ENCODE data around the gene ABITRAM. TPM values are rescaled to one million over a fixed set of nuclear protein-coding genes. Genes with fewer than 3 reads are reported as not detected.
"Not testable (repeated sequence)": the region's sequence is repeated elsewhere in the genome, so short reads cannot be mapped to it uniquely, and the experiment has no call there.

Gene ABITRAM, protein sequence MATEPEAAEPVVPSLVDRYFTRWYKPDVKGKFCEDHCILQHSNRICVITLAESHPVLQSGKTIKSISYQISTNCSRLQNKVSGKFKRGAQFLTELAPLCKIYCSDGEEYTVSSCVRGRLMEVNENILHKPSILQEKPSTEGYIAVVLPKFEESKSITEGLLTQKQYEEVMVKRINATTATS
- total RNA-seq, result 6.8 and 7.8 TPM in 2 replicates

DNA sequence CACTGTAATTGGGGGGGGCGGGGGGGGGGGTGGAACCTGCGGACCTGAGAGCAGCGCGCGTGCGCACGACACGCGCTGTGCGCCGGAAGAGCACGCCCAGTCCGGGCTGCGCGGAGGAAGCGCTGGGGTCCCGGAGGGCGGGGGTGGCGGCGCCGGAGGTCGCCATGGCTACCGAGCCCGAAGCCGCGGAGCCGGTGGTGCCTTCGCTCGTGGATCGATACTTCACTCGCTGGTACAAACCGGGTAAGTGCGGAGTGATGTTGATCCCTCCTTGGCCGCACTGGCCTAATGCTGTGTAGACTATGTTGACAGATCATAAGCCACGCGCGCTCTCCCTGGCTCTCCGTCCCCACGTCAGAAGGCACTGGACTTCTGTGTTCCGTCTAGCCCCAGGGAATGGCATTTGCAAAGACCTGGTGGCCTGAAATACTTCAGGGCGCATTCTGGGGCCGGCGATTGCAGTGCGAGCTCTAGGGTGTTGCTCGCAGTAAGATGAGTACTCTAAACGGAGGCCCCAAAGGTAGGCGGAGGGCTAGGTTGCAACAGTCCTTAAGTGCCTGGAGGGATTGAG, at the start of gene ABITRAM:
ABITRAM (plus strand) TSS at position 78 of the 571 bp plus-strand sequence; CDS start at position 165, 87 bp downstream.
- peak; percentile 64 for DNase-seq (ENCODE audit: low read depth)

DNA sequence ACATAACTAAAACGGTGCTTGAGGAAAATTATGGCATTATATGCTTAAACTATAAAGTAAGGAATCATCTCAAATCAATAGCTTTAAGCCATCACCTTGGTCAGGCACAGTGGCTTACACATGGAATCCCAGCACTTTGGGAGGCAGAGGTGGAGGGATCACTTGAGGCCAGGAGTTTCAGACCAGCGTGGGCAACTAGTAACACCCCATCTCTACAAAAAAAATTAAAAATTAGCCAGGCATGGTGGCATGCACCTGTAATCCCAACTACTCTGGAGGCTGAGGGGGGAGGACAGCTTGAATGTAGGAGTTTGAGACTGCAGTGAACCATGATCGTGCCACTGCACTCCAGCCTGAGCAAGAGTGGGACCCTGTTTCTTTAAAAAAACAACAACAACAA, 49.5 kb upstream of the ABITRAM start:
- DNase-seq (ENCODE audit: low read depth), result no peak

DNA sequence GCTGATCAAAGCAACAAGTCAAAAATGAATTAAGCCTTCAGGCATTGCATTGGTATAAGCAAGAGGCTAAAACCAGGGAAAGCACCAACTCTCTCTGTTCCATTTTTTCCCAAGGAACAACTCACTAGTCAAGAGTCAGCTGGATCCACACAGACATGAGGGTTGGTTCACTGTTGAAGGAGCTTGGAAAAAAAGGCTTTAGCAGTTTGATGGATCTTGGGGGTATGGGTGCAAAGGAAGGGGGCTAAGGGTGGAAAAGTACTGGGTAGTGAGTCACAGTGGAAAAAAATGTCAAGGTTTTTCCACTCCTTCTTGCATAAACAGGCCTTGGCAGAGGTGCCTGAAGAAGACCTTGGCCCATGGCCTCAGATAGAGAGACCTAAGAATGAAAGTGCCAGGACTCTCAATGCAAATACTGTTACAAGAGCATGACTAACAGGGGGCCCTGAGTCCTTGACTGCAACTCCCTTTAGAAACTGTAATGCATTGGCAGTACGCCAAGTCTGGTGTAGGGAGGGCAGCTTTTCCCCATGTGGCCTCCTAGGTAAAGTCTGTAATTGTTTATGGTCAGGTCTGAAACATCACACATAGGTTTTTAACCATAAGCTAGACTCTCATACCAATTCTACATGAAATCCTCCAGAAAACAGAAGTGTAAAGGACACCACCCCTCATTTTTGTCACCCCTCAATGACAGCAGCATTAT, 48.4 kb upstream of the ABITRAM start:
- peak; percentile 90 for DNase-seq (ENCODE audit: low read depth)

DNA sequence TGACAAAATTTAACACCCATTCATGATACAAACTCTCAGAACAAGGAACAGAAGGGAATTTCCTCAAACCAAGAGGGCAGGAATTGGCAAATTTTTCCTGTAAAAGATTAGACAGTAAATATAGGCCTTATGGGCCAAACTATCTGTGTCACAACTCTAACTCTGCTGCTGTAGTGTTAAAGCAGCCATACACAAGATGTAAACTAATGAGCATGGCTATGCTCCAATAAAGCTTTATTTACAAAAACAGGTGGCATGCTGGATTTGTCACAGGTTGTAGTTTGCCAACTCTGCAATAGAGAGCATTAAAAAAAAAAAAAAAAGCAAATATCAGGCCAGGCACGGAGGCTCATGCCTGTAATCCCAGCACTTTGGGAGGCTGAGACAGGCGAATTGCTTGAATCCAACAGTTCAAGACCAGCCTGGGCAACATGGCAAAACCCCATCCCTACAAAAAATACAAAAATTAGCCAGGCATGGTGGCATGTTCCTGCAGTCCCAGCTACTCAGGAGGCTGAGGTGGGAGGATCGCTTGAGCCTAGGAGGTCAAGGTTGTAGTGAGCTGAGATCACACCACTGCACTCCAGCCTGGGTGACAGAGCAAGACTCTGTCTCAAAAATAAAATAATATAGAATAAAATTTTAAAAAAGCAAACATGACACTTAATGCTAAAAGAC, 47.5 kb upstream of the ABITRAM start:
- DNase-seq (ENCODE audit: low read depth), result peak; percentile 2

DNA sequence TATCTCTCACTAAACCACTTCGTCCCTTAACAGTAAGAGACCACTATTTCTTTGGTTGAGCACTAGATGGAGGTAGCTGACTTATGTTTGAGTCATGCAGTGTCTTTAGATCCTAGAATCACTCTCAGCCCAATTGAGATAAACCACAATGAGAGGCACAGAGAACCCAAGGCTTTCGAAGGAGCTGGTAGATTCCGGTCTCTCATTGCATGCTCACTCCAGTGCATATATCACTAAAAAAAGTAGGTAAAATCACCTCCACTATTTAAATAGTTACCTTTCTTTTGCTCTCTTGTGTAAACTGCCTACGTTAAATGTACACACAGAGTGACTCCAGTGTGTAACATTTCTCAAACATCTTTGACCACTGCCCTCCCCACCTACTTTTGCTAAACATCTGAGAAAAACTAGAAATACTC, 44.5 kb upstream of the ABITRAM start:
- DNase-seq (ENCODE audit: low read depth), result peak; percentile 33

DNA sequence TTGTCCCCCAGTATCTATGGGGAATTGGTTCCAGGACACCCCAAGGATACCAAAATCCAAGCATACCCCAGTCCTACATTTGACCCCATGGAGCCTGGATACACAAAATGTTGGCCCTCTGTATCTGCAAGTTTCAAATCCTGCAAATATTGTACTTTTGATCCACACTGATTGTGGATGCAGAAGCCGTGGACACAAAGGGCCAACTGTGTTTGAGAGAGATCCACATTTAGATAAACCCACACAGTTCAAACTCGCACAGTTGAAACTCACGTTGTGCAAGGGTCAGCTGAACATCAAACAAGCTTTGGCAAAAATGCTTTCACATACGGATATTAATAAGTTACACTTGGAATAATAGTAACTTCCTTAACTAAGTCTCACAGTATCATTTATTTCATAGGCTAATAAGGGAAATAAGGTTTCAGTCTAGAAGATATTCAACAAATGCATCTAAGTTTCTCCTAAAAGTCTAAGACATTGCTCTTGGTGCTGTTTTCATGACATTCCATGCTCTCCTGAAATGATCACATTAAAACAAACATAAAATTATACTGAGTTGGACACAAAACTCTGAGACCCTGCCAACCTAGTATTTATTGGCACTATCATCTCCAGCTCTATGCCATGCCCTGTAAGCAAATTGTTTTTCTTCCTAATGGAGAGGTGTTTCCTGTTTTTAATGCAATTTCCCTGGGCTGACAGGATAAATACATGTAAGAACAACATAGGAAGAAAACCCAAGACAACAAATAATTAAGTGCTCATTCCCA, 39.8 kb upstream of the ABITRAM start:
- DNase-seq (ENCODE audit: low read depth), result no peak

DNA sequence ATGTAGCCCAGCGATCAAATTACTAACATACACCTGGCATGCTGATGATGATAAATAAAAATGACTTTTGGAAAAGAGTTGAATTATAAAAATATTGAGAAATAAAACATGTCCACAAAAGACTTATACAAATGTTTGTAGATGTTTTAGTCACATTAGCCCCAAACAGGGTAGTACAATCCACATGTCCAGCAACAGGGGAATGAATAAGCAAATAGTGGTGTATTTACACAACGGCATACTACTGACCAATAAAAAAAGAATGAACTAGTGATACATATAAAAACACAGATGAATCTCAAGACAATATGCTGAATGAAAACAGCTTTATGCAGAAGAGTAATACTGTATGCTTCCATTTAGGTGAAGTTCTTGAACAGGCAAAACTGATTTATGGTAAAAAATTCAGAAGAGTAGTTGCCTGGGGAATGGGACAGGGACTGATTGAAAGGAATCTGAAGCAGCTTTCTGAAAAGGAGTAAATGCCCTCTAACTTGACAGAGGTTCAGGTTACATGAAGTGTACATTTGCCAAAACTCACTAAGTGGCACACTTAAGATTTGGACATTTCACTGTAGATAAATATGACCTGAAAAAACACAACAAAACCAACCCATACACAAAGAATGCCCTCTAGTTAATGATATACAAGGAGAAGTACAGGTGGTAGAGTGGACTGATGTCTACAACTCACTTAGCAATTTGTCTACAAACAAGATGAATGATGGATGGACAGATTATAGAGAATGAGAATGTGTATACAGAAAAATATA, 36.7 kb upstream of the ABITRAM start:
- DNase-seq (ENCODE audit: low read depth), result no peak

DNA sequence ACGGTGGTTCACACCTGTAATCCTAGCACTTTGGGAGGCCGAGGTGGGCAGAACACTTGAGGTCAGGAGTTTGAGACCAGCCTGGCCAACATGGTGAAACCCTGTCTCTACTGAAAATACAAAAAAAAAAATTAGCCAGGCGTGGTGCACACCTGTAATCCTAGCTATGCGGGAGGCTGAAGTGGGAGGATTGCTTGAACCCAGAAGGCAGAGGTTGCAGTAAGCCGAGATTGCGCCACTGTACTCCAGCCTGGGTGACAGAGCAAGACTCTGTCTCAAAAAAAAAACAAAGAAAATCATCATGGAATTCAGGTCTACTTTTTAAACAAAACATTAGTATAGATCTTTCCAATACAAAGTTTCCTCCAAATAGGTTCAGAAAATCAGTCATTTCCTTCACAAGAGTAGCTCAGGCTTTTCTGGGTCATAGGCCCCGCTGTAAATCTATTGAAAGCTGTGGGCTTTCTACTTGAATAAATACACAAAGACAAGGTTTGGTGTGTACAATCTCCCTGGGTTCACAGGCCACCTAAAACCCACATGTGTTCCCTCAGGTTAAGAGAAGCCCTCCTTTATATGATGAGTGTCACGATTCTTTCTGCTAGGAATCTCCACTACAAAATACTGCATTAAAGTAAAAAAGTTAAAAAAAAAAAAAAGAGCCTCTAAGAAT, 35.0 kb upstream of the ABITRAM start:
- DNase-seq (ENCODE audit: low read depth), result not testable (repeated sequence)

DNA sequence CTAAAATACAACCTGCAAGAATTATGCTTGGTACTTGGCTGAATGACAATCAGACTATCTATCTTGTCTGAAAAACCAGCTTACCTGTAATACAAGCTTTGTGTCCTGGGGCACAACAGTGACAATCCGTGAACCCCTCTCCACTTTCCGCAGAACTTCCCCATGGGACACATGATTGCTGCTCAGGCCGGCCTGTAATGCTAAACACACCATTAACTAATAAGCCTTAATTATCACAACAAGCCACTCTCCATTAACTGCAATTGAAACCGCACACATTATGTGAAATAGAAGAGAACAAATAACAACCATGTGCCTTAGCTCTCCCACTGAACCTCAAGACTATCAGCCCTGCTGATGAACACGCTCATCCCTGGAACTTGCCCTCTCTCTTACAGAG, 34.0 kb upstream of the ABITRAM start:
- DNase-seq (ENCODE audit: low read depth), result no peak

DNA sequence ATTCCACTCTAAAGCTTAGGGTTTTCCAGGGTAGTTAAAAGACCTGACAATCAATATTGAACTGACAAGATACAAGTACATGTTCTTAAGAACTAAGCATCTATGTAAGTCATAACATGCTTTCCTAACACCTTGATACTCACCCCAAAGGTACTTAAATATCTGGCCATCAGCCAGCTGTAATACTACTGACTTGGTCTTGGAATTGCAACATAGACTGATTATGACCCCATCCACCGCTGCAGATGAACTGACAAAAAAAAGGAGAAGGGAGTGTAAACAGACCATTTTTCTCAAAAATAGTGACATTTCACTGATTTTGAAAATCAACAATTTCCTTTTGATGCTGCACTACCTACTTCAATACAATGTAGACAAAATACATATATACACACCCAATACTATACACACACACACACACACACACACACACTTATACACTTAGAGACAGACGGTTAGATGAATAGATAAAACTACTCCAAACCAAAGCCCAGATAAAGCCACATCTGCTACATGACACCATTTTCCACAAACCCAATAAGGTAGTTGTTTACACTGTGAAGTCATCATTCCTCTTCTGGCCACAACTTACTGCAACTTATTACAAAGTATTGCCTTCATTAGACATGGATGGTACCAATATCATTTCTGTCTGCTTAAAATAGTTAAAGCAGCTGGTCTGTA, 30.6 kb upstream of the ABITRAM start:
- DNase-seq (ENCODE audit: low read depth), result no peak

DNA sequence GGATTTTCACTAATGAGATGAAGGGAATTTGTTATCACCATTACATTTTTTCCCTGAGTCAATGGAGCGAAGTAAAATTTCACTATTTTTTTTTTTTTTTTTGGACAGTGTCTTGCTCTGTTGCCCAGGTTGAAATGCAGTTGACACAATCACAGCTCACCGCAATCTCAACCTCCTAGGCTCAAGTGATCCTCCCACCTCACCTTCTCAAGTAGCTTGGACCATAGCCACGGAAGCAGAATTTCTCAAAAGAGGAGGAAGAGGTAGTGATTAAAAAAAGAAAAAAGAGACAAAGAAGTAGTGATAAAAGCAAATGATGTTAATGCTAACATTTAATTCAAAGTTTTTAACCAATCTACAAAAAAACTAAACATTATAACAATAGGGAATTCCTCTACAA, 30.0 kb upstream of the ABITRAM start:
- no peak for DNase-seq (ENCODE audit: low read depth)

DNA sequence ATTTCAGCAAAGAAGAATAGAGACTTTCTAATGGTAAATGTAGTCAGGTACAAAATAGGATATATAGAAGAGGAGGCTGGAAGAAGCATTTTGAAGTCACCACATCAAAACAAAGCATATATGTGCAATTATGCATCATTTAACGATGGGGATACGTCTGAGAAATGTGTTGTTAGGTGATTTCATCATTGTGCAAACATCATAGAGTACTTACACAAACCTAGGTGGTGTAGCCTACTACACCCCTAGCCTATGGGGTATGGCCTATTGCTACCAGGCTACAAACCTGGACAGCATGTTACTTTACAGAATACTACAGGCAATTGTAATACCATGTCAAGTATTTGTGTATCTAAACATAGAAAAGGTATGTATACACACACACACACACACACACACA, 28.7 kb upstream of the ABITRAM start:
- no peak for DNase-seq (ENCODE audit: low read depth)

DNA sequence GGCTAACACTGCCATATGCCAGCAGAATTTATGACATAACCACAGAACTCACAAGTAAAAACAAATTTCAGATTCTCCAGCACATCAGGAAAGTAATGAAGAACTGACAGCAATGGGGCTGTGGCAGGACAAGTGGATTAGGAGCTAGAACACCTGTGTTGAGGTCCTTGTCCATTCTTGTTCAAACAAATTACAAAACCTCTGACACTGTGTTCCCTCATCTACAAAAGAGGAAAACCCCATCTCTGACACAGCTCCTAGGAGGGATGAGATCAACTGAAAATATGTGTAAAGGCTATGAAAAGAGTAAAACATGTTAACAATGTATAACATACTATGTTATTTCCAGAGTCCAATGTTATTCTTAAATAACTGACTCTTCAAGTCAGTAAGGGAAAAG, 23.8 kb upstream of the ABITRAM start:
- no peak for DNase-seq (ENCODE audit: low read depth)

DNA sequence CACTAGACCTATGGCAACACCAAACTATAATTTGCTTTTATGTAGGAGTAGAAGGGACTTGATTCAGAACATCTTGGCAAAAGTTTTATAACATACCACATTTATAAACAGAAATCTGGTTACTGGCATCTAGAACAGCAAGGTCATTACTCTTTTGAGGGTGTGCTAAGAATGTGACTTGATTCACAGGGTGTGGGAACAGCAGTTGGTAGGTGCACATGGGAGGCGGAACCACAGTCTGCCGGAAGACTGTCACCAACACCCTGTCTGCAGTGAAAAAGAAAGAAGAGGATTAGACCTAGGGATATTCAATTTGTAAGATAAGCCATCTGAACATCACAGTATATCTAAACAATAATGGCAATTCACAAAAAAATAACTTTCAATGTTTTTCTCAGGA, 23.3 kb upstream of the ABITRAM start:
- DNase-seq (ENCODE audit: low read depth), result no peak

DNA sequence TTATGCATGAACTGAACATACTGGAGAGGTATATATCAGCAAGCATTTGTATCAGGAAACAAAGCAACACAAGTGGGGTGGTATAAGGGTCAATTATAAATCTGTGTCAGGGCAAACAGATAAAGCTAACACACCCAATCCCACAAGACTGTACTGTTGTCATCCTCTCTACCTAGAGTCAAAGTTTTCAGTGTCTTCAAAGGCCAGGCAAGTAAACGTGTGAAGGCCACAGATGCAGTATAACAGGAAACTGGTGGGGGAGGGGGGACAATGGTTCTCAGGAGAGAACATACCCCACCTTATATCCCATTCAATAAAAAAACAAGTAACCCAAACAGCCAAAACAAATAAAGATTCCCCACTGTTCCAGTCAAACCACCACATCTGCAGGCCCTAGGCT, 22.4 kb upstream of the ABITRAM start:
- no peak for DNase-seq (ENCODE audit: low read depth)

DNA sequence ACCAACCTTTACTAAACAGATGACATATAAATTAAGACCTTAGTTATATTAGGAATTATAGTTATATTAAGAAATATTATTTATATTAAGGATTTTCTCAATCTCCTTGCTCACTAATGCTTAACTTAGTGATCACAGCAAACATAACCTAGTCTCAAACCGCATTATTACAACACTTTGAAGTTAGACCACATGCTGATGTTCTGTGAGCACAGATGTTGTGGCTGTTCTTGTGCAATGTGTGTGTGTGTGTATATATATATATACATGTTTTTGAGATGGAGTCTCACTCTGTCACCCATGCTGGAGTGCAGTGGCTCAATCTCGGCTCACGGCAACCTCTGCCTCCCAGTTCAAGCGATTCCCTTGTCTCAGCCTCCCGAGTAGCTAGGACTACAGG, 20.8 kb upstream of the ABITRAM start:
- no peak for DNase-seq (ENCODE audit: low read depth)

DNA sequence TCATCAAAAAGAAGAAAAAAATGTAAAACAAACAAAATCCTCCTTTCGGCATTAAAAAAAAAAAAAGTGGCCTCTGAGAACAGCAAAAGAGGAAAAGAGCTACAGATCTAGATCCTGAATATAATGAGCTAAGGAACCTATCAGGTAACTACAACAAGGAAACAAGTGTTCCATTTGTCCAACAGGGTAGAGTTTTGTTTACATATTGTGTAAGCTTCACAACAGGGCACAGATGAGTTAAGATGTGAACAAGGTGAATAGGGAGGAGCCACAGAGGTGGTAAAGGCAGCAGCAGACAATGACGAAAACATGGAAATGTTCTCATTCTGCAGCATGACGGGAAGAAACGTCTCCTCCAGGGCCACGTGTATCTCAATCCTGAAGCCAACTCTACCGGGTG, 14.7 kb upstream of the ABITRAM start:
- DNase-seq (ENCODE audit: low read depth), result no peak

DNA sequence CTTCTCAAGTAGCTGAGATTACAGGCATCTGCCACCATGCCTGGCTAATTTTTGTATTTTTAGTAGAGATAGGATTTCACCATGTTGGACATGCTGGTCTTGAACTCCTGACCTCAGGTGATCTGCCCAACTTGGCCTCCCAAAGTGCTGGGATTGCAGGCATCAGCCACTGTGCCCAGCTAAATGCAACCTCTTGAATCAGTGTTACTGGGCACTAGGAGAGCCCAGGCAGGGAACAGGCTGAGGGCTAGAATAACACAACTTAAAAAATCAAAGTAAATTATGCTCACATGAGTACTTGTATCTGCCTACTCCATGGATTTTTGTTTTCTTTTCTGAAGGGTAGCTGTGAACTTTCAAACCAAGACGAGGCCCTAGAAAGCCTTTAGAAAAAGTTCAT, 13.8 kb upstream of the ABITRAM start:
- DNase-seq (ENCODE audit: low read depth), result not testable (repeated sequence)

DNA sequence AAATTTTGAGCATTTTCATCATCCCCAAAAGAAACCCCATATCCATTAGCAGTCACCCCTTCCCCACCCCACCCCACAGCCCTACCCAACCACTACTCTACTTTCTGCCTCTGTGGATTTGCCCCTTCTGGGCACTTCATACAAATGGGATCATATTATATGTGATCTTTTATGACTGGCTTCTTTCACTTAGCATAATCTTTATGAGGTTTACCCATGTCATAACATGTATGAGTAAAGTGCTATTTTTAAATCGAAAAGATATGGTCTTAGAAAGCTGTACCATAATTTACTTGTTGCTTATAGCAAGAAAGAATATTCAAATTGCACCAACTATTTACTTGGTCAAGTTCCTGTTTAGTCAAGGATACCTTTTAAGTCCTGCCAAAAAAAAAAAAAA, 13.0 kb upstream of the ABITRAM start:
- no peak for DNase-seq (ENCODE audit: low read depth)

DNA sequence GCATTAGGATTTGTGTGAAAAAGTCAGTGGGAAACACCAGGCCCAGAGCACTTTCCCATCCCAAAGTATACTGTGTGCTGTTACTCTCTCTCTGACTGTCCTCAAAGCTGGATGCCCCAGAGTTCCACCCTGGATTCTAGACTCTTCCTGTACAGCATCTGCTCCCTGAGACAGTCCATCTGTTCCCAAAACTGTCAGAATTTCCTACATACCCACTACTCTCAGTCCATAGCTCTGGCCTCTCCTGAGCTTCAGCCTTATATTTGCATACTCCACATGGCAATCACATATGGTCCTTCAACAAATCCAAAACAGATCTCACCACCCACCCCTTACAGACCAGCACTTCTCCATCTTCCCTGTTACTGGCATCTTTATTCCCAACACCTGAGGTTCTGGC, 9.7 kb upstream of the ABITRAM start:
- DNase-seq (ENCODE audit: low read depth), result no peak

All from renal cortical epithelial cell (primary cell).